Fibroblast of skin of scalp (primary cell): ENCODE results near the gene PDE4B.
"Not testable (repeated sequence)": the region's sequence is repeated elsewhere in the genome, so short reads cannot be mapped to it uniquely, and the experiment has no call there.

Experiments used
- DNase-seq: peaks from one replicate; pipeline ENCODE4 v3.0.0-alpha.2; 2013

Gene PDE4B

DNA sequence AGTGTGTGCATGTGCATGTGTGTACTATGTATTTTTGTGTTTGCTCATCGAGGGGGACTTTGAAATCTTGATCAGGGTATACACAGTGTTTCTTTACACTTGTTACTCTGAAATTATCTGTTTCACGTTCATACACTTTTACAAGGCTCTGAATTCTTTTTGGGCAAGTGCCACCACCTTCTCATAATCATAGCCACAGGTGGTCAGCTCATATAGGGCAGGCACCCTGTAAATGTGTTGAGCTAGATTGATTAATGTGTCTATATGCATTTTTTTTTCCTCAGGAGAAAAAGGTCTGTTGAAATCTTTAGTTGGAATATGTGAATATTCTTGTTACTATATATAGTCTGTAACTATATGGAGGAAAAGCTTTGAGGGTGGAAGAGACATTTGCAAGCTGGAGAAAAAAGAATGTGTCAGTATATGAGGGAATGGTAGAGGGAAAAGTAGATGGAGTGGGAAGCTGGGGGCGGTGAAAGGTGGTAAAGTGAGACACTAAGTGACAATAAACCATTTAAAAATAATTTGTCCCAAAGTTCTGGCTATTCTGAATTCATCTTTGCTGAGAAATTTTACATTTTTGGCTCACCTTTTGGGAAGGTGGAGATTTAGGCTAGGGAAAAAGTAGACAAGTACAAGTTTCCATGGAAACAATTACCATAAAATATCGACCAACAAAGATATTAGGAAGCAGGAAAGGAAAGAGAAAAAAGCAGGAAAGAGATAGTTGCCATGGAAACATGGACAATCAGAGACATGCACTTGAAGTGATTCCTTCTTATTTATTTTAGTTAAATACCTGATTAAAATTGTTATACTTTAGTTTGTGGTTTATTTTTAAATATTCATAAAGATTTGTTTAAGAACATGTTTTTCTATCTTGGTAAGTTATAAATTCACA is 277.5 kb downstream of the PDE4B start:
- no peak for DNase-seq

DNA sequence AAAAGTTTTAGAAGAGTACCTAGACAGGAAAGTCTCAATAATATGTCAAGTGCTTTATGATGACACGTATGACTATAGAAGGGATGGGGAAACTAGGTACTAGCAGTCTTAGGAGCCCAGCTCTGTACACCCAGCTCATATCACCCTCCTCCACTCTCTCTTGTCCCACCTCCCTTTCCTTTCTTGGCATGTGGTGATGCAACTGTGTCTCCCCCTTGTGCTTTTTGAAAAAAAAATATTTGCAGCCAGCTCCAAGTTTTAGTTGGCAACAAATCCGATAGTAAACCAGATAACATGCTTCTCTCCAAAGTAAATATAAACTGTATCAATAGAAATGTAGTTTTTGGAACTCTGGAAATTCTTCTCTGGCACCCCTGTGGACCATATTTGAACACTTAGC is 280.7 kb downstream of the PDE4B start:
- DNase-seq: no peak

DNA sequence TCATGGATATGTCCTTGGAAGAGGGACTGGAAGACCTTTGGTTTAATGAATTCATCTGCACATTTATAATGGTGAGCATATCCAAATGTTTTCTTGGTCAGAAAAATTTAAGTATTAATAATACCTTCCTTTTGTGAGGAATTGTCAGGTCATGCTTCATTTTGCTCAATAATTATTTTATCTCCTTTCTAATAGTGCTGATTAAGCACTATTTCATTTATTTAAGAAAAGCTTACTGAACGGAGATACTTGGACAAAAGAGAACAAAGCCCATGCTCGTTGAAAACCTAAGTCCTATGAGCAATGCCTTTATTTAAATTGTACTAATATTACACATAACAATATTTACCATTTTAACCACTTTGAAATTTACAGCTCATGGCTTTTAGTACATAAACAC is 281.5 kb downstream of the PDE4B start:
- no peak for DNase-seq

DNA sequence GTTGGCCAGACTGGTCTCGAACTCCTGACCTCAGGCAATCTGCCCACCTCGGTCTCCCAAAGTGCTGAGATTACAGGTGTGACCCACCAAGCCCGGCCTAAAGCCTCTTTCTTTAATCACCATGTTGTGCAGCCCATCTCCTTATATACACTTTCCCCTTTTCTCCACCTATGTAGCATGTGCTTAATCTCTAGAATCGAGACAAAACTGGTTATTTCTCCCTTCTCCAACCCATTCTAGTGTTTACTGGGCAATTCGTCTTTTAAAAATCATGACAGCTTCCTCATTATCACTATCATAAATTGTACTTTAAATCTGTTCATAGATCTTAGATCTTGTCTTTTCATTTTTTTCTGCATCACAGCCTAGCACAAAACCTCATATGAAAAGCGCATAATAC is 285.7 kb downstream of the PDE4B start:
- no peak for DNase-seq

DNA sequence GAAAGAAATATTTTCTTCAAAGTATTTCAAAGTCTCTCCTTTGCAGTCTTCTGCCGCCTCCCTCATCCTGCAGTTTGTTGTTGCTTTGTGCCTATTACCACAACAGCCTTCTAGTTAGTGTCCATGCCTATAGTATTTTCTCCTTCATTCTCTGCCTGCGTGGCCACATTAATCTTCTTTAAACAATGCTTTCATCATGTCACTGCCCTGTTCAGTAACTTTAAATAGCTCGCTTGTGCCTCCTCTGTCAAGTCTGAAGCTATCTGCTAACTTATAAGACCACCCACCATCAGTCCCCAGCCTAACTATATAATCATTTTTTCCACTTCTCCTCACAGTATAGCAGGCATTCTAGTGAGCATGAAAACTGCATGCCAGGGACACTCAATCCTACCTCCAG is 290.3 kb downstream of the PDE4B start:
- DNase-seq: no peak

DNA sequence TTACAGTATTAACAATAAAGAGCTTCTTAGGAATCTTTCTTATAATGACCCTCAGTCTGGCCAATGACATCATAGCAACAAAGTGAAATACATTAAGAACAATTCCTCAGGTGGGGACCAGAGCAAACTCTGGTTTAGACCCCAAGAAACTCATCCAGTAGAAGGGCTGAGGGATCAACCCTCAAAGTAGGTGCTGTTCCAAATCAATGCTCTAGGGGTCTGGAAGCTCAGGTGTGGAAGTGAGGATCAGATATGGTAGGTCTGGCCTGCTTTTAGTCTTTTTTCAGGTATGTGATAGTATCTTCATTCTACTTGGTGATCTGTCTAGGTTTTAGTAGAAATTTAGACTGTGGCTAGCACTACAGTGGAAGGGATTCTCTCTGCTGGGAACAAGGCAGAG is 291.7 kb downstream of the PDE4B start:
- DNase-seq: no peak

DNA sequence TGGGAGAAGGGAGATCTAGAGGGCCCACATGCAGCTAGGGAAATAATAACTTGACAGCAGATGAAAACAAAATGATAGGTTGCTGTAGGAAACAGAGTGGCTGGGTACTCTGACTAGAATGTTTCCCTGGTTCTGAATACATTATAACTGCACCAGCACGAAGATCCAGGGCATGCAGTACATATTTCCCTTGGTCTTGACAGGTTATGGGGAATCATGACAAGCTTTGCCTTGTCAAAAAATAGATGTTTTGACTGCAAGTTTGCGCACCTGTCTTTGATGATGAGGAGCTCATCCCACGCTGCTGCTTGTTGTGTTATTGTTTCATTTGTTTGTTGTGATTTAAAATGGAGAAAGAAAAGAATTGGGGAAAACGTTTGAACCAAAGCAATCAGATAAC is 292.9 kb downstream of the PDE4B start:
- DNase-seq: no peak

DNA sequence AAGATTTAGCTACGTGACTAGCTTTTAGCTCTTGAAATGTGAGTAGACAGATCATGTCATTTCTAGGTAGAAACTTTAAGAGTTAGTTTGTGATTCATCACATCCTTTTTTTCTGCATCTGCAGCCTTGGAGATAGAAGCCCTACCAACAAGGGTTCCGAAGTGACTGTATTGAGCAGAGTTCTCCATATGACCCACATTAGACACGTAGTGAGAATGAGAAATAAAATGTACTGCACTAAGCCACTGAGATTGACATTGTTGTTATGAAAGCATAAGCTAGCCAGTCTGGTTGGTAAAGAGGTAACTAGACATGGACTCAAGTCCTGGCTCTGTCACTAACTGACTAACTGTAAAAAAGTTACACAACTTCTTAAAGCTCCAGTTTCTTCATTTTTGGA is 296.1 kb downstream of the PDE4B start:
- no peak for DNase-seq

DNA sequence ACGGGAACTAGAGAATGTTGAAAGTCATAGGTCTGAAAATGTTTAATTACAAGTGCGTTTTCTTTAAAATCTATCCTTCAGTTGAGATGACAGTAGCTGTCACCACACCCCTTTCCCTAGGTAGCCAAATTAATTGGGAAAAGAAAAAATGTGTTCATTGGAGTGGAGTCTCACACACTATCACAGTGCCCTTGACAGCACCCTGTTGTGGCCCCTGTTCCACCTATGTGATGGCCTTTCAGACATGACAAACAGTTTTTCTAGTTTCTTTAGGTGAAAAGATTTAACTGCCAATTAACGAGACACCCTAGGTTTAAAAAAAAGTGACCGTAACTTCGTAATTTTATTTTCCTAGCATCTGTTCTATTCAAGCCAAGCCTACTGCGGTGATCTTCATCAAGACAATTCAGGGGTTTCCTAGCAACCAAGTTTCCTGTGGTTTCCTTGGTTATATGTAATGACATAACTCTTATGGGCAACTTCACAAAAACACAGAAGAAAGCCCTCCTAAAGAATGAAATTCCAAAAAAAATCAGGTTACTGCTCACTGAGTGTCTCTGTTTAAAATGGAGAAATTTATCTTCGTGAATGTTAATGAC is 298.3 kb downstream of the PDE4B start:
- DNase-seq: peak; percentile 2

DNA sequence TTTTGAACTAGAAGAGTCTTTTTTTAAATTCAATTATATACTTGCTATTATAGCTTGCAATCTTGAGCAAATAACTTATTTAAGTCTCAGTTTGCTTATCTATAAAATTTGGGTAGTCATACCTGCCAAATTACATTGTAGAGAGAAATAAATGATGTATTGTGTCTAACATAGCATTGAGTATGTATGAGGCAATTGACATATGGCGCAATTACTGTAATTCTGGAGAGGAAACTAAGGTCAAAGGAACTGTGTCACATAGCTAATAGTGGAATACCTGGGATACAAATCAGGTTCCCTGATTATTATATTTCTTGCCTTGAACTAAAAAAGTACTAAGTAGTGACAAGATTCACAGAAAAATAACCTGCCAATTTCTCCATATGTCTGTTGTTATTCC is 302.5 kb downstream of the PDE4B start:
- DNase-seq: no peak

DNA sequence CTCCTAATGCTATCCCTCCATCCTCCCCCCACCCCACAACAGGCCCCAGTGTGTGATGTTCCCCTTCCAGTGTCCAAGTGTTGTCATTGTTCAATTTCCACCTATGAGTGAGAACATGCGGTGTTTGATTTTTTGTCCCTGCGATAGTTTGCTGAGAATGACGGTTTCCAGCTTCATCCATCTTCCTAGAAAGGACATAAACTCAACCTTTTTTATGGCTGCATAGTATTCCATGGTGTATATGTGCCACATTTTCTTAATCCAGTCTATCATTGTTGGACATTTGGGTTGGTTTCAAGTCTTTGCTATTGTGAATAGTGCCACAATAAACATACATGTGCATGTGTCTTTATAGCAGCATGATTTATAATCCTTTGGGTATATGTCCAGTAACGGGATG is 308.3 kb downstream of the PDE4B start:
- not testable (repeated sequence) for DNase-seq

DNA sequence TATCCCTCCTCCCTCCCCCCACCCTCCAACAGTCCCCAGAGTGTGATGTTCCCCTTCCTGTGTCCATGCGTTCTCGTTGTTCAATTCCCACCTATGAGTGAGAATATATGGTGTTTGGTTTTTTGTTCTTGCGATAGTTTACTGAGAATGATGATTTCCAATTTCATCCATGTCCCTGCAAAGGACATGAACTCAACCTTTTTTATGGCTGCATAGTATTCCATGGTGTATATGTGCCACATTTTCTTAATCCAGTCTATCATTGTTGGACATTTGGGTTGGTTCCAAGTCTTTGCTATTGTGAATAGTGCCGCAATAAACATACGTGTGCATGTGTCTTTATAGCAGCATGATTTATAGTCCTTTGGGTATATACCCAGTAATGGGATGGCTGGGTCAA is 311.4 kb downstream of the PDE4B start:
- DNase-seq: not testable (repeated sequence)

DNA sequence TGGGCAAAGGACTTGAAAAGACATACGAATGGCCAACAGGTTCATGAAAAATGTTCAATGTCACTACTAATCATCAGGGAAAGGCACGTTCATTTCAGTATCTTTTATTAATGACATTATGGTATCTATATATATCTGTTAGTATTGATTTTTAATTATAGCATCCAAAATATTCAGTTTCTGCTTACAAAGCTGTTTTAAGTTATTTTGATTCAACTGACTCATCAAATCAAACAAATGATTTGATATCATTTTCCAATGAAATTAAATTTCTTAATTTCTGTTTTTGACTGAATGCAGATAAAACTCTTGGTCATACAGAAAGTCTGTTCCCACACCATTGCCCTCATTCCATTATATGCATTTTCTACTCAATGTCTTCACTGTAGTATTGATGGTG is 315.9 kb downstream of the PDE4B start:
- DNase-seq: no peak

DNA sequence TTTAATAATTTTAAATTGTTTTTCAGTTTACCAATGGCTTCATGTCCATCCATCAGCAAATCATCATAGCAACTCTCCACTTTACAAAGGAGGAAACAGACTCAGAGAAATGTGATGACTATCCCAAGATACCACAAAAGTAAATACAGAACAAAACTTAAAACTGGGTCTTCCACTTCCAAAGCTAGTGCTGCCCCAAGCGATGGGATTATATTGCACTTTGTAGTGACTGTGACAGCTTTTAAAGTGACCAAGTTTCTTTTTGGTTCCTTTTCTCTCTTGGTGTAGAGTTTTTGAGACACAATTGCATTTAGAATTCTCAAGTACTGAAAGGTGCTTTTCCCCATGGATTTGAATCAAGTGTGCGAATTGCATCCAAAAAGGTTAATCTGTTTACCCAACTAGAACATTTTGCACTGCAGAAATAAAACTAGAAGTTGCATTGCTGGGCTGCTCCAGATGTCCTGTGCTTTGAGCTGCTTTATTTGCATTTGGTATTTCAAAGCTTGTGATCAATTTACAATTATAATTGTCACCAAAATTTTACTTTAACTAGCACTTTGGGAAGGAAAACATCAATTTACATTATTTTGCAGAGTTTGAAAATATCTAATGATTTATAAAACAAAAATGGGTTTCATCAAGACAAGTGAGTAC is 320.2 kb downstream of the PDE4B start:
- DNase-seq: no peak

DNA sequence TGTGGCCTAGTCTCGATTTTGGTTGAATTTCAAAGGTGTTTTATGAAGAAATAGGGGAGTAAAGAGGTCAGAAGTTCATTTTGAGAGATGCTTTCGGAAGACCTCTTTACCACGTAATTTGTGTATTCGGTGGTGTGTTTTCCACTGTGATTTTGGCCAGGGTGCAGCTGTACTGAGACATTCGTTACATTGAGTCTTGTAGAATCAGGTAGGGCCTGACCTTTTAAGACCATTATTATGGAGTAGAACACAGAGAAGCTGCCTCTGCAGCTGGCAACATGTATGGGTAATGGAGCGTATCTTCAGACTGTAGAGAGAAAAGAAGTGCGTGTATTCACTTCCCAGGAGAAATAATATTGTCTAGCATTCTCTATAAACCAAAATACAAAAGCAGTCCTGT is 326.5 kb downstream of the PDE4B start:
- no peak for DNase-seq

DNA sequence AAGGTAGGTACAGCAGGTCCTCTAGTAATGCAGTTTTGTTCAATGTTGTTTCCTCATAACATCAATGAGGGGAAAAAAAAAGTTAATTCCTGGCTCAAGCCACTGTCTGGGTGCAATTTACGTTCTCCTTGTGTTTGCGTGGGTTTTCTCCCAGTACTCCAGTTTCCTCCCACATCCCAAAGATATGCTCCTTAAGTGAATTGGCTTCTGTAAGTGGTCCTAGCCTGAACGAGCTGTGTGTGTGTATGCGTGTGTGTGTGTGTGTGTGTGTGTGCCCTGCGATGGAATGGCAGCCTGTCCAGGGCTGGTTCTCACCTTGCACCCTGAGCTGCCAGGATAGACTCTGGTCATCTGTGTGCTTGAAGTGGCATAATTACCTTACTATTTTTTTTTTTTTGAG is 332.0 kb downstream of the PDE4B start:
- no peak for DNase-seq

DNA sequence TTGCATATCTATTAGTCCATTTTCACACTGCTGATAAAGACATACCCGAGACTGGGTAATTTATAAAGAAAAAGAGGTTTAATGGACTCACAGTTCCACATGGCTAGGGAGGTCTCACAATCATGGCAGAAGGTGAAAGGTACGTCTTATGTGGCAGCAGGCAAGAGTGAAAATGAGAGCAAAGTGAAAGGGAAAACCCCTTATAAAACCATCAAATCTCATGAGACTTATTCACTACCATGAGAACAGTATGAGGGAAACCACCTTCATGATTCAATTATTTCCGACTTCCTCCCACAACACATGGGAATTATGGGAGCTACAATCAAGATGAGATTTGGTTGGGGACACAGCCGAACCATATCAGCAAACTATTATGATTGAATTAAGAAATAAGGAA is 335.9 kb downstream of the PDE4B start:
- DNase-seq: not testable (repeated sequence)

DNA sequence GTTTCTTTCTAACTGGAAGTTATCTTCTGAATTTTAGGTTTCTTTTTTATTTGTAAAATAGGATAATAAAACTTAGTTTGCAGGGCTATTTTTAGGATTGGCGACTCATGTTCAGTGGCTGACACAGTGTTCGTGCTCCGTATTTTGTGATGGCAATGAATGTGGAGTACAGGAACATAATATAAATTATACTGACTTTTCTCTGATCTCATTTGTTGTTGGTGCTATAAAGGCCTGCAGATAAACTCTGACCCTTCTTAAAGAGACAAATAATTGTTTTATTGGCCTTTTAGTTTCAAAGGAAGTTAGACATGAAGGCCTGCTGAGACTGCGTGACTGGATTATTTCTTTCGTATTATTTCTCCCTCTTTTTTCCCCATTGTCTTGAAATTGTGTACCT is 339.6 kb downstream of the PDE4B start:
- no peak for DNase-seq

DNA sequence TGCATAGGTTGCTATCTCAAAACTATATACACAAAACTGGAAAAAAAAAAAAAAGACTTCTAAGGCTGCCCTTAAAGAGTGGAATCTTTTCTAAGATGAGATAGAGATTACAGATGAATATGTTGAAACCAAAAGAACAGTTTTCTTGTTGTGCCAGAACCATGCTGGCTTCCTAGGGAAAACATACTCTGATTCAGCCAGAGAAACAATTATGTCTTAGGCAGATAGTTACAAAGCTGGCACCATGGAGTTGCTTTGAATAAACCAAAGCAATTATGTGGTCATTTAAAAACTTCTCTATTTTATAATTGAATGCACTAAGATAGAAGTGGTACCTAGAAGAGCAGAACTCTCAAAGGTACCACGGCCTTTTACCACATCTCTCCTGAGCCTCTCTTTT is 341.3 kb downstream of the PDE4B start:
- no peak for DNase-seq

DNA sequence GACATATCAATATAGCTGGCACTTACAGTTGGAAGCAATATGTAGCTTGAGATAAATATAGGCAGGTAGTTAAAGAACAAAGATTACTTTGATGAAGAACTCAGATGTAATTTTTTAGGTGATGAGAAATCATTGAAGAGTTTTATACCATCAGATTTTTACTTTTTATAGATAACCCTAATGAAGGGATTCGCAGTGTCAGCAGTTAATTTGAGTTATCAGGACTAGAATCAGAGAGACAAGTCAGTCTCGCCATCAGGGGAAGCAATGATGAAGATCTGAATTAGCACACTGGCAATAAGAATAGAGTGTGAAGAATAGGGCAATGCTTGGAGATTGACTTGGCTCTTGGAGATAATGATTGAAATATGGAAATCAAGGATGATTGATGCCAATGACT is 342.5 kb downstream of the PDE4B start:
- DNase-seq: no peak

DNA sequence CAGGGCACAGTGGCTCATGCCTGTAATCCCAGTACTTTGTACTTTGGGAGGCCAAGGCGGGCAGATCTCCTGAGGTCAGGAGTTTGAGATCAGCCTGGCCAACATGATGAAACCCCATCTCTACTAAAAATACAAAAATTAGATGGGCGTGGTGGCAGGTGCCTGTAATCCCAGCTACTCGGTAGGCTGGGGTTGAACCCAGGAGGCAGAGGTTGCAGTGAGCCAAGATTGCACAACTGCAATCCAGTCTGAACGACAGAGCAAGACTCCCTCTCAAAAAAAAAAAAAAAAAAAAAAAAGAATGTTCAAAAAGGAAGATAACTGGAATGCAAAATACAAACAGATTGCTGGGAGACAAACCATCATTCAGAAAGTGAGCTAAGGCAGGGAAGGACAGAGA is 343.7 kb downstream of the PDE4B start:
- not testable (repeated sequence) for DNase-seq

DNA sequence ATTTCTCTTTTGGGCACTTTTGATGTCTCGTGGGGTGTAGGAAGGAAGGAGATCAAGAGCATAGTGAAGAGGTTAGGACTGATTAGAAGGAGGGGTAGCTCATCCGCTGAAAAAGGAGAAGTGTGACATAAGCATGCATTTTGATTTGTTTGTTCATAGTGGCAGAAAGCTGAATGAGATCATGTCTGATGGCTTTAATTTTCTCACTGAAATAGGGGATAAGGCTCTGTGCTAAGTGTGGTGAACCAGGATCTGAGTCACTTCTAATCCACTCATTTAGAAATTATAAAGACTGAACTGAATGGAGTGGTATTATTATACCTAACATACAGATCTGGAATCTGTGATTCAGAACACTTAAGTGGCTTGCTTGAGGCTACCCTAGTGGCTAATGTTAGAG is 344.5 kb downstream of the PDE4B start:
- DNase-seq: no peak

DNA sequence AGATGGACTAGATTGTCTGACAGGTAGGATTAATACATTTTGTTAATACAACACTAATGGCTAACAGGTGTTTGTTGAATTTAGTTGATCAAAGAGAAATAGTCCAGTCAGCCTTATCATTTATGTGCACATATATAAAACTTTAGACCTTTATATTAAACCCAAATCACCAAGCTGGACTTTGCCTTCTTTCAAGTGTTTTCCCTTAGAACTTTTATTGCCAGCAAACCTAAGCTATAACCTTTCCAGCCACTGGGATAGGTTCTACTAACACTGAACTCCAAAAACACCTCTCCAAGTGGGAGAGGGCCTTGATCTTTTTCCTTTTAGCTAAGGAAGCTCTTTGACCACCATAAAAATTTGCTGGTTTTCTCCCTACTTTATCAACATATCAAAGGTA is 345.9 kb downstream of the PDE4B start:
- DNase-seq: no peak

DNA sequence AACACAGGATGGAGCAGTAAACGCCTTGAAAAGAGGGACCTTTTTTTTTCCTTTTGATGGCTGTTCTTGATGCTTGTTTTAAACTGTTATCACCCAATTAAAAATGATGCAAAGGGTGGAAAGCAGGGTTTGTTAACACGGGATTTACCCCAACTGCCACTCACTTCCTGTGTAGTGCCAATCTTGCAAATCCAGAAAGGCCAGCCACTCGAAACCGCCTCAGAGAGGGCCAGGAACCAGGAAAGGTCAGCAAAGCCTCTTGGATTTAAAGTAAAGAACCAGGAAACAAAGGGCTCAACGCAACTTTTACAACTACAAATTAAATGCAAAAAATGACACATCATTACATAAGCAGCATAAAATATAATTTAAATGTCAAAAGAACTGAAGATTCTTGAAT is 347.4 kb downstream of the PDE4B start:
- no peak for DNase-seq
